A549 (cell line): ENCODE measurements around the gene NTNG1. TPM values are rescaled to one million over a fixed set of nuclear protein-coding genes. Genes with fewer than 3 reads are reported as not detected.

Experiments
- ATAC-seq, 2 experiments: fragments of 200-7000 bp in 1 of 2; fragments of >200 bp in 1 of 2; cut with Nextera tagmentation in 1 of 2; cut with Tn5 transposase in 1 of 2; 3 replicates each; pipeline versions ENCODE4 v1.8.0 to v1.9.1; 2018 to 2020; ENCODE audit warnings: mild to moderate bottlenecking in 1 of 2, moderate library complexity in 1 of 2
- CTCF ChIA-PET: fragments of 300-600 bp; sonication (Branson Sonifier 250); formaldehyde crosslinking; extraction: SDS; loops from one replicate; lab custom pipeline; 2021; ENCODE audit warnings: antibody characterized with exemption, inconsistent platforms; lab: Yijun Ruan, JAX
- POLR2A ChIA-PET: fragments of 350-600 bp; formaldehyde crosslinking; extraction: SDS; loops from one replicate; lab custom pipeline; 2021; ENCODE audit warnings: antibody characterized with exemption, inconsistent platforms; lab: Yijun Ruan, JAX
- DNase-seq, 2 experiments: peaks; one replicate each; pipeline versions ENCODE4 v3.0.0 to v3.0.0-alpha.2; 2011 to 2016; ENCODE audit warnings: low read depth in 1 of 2, low spot score in 1 of 2
- FAIRE-seq: peaks from 2 replicates; lab custom pipeline; 2011; peaks lifted over from hg19 to GRCh38; lab: Jason Lieb, UNC
- H3K27ac ChIP-seq, 2 experiments: fragments of >200 bp; sonication (Bioruptor Twin); formaldehyde crosslinking; 3 replicates each; pipeline ENCODE4 v1.5.1; 2016 to 2017
- H3K4me1 ChIP-seq: fragments of >200 bp; sonication (Bioruptor Twin); formaldehyde crosslinking; 3 replicates; pipeline ENCODE4 v1.6.1; 2016
- H3K4me2 ChIP-seq: fragments of >200 bp; sonication (Bioruptor Twin); formaldehyde crosslinking; 3 replicates; pipeline ENCODE4 v1.6.1; 2016
- H3K4me3 ChIP-seq: fragments of >200 bp; sonication (Bioruptor Twin); formaldehyde crosslinking; 3 replicates; pipeline ENCODE4 v1.5.1; 2016
- H3K9me3 ChIP-seq: fragments of >200 bp; sonication (Bioruptor Twin); formaldehyde crosslinking; 3 replicates; pipeline ENCODE4 v1.6.1; 2016
- CBX8 ChIP-seq: fragments of 200-600 bp; sonication (generic); IDR thresholded peaks from 2 replicates; pipeline ENCODE4 v1.6.1; 2016
- CEBPB ChIP-seq, 2 experiments: fragments of >200 bp in 1 of 2; sonication (Bioruptor Twin) in 1 of 2; formaldehyde crosslinking in 1 of 2; IDR thresholded peaks; 2 replicates each; pipeline ENCODE4 v1.6.1; 2012 to 2016
- CHD4 ChIP-seq: fragments of 200-600 bp; sonication (generic); IDR thresholded peaks from 2 replicates; pipeline ENCODE4 v1.6.1; 2016; ENCODE audit warnings: antibody characterized with exemption, mild to moderate bottlenecking, borderline replicate concordance
- EHF ChIP-seq: fragments of 250-450 bp; sonication (Bioruptor Pico); IDR thresholded peaks from 2 replicates; pipeline ENCODE4 v1.5.0; 2020; ENCODE audit warnings: mild to moderate bottlenecking
- FOSB ChIP-seq: fragments of 250-450 bp; sonication (Bioruptor Pico); IDR thresholded peaks from 2 replicates; pipeline ENCODE4 v1.5.0; 2020; ENCODE audit warnings: mild to moderate bottlenecking, moderate library complexity
- FOXS1 ChIP-seq: fragments of 250-450 bp; sonication (Bioruptor Pico); IDR thresholded peaks from 2 replicates; pipeline ENCODE4 v1.5.0; 2020; ENCODE audit warnings: mild to moderate bottlenecking, moderate library complexity
- HDAC2 ChIP-seq: fragments of 200-600 bp; sonication (generic); IDR thresholded peaks from 2 replicates; pipeline ENCODE4 v1.6.1; 2016
- HOXA7 ChIP-seq: fragments of 250-450 bp; sonication (Bioruptor Pico); IDR thresholded peaks from 2 replicates; pipeline ENCODE4 v1.5.0; 2020; ENCODE audit warnings: mild to moderate bottlenecking, moderate library complexity
- HOXB5 ChIP-seq: fragments of 250-450 bp; sonication (Bioruptor Pico); IDR thresholded peaks from 2 replicates; pipeline ENCODE4 v1.5.0; 2020; ENCODE audit warnings: mild to moderate bottlenecking, moderate library complexity
- JUNB ChIP-seq: fragments of >200 bp; sonication (Bioruptor Twin); formaldehyde crosslinking; IDR thresholded peaks from 2 replicates; pipeline ENCODE4 v1.6.1; 2016
- KDM1A ChIP-seq: fragments of 200-600 bp; sonication (generic); IDR thresholded peaks from 2 replicates; pipeline ENCODE4 v1.6.1; 2016; ENCODE audit warnings: low read depth, mild to moderate bottlenecking
- KDM5A ChIP-seq: fragments of 200-600 bp; sonication (generic); IDR thresholded peaks from 2 replicates; pipeline ENCODE4 v1.6.1; 2016; ENCODE audit warnings: antibody characterized with exemption, mild to moderate bottlenecking
- MYC ChIP-seq: IDR thresholded peaks from 2 replicates; pipeline ENCODE4 v1.6.1; 2012; ENCODE audit warnings: mild to moderate bottlenecking, inconsistent platforms, low read length, improper control_type of control experiment, borderline replicate concordance
- NPAS2 ChIP-seq: fragments of 250-450 bp; sonication (Bioruptor Pico); IDR thresholded peaks from 2 replicates; pipeline ENCODE4 v1.8.0; 2022; ENCODE audit warnings: mild to moderate bottlenecking, moderate library complexity, borderline replicate concordance
- POLR2A ChIP-seq: IDR thresholded peaks from 2 replicates; pipeline ENCODE4 v1.6.1; 2012; ENCODE audit warnings: mild to moderate bottlenecking, low read length
- RARB ChIP-seq: fragments of 250-450 bp; sonication (Bioruptor Pico); IDR thresholded peaks from 2 replicates; pipeline ENCODE4 v1.8.0; 2021; ENCODE audit warnings: mild to moderate bottlenecking, moderate library complexity
- RFX5 ChIP-seq: fragments of 450-650 bp; IDR thresholded peaks from 2 replicates; pipeline ENCODE4 v1.7.1; 2014; ENCODE audit warnings: antibody characterized with exemption, mild to moderate bottlenecking, moderate library complexity
- RNF2 ChIP-seq: fragments of 200-600 bp; sonication (generic); IDR thresholded peaks from 2 replicates; pipeline ENCODE4 v1.6.1; 2016; ENCODE audit warnings: low read depth, mild to moderate bottlenecking, antibody characterized with exemption, moderate library complexity, borderline replicate concordance
- TFCP2L1 ChIP-seq: fragments of 250-450 bp; sonication (Bioruptor Pico); IDR thresholded peaks from 2 replicates; pipeline ENCODE4 v1.5.0; 2021; ENCODE audit warnings: mild to moderate bottlenecking
- ZFP36 ChIP-seq: fragments of 450-650 bp; IDR thresholded peaks from 2 replicates; pipeline ENCODE4 v1.6.1; 2014; ENCODE audit warnings: borderline replicate concordance; ENCODE audit not compliant: partially characterized antibody
- ZNF302 ChIP-seq: fragments of 250-450 bp; sonication (Bioruptor Pico); IDR thresholded peaks from 2 replicates; pipeline ENCODE4 v1.9.0; 2021; ENCODE audit warnings: inconsistent platforms, mild to moderate bottlenecking, moderate library complexity
- ZSCAN20 ChIP-seq: fragments of 250-450 bp; sonication (Bioruptor Pico); IDR thresholded peaks from 2 replicates; pipeline ENCODE4 v1.8.0; 2022; ENCODE audit warnings: mild to moderate bottlenecking, moderate library complexity
- WGBS: methylation state at CpG from one replicate; pipeline ENCODE4 v1.1.6; 2017; ENCODE audit errors: missing lambda C conversion rate; 5-methylcytosine and 5-hydroxymethylcytosine counted together
- polyA plus RNA-seq, 4 experiments: library from polyadenylated mRNA; depleted of rRNA in 3 of 4; stranded (reverse); fragments of >200 nt; fragmentation: RNase III in 1 of 4; extraction: RNeasy Plus Mini Kit Qiagen cat#74134 plus additional on column Dnase treatment in 1 of 4; gene quantifications; 2 replicates in 3 of 4; 3 replicates in 1 of 4; pipeline ENCODE4 v1.2.3, GENCODE V29; 2011 to 2017
- TF ChIP-seq, protein P1 (sequence below): fragments of 250-450 bp; sonication (Bioruptor Pico); IDR thresholded peaks from 2 replicates; pipeline ENCODE4 v1.5.0; 2020; ENCODE audit warnings: low read depth, mild to moderate bottlenecking, moderate library complexity
- TF ChIP-seq, protein P2 (sequence below): IDR thresholded peaks from 2 replicates; pipeline ENCODE4 v1.6.1; 2012; ENCODE audit warnings: low read depth, borderline replicate concordance
- TF ChIP-seq, protein P3 (sequence below): fragments of >200 bp; sonication (Bioruptor Twin); formaldehyde crosslinking; IDR thresholded peaks from 3 replicates; pipeline ENCODE4 v1.6.1; 2016
- TF ChIP-seq, protein P4 (sequence below): fragments of 250-450 bp; sonication (Bioruptor Pico); IDR thresholded peaks from 2 replicates; pipeline ENCODE4 v1.5.0; 2021; ENCODE audit warnings: mild to moderate bottlenecking, moderate library complexity, borderline replicate concordance

Gene NTNG1
- polyA plus RNA-seq, 2 of the 4 experiments (the other 2 are of a cell fraction), result not detected

DNA sequence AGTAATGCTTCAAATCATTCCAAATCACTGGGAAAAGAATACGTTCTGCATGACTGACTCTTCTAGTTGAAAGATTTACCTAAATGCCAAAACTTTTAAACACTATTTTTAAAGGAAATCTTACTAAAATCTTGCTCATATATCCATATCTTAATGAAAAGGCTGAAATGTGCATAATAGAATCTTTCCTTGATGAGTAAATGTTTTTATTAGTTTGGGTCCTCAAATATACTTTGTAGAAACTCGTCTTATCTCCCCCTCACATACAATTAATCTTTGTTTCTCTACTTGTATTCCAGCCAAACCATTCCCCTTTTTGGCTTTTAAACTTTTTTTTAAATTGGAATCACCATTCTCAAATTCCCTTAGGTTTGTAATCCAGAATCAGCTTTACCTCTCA, 110.2 kb downstream of the NTNG1 start (continued):
- TF ChIP-seq NPAS2 (no peak), RFX5 (no peak), FOSB (CRISPR knock-in tag) (no peak), KDM1A (no peak), MYC (no peak), CBX8 (no peak), HDAC2 (no peak), RARB (no peak), KDM5A (no peak)
- TF ChIP-seq, protein P1, sequence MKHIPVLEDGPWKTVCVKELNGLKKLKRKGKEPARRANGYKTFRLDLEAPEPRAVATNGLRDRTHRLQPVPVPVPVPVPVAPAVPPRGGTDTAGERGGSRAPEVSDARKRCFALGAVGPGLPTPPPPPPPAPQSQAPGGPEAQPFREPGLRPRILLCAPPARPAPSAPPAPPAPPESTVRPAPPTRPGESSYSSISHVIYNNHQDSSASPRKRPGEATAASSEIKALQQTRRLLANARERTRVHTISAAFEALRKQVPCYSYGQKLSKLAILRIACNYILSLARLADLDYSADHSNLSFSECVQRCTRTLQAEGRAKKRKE, result no peak

DNA sequence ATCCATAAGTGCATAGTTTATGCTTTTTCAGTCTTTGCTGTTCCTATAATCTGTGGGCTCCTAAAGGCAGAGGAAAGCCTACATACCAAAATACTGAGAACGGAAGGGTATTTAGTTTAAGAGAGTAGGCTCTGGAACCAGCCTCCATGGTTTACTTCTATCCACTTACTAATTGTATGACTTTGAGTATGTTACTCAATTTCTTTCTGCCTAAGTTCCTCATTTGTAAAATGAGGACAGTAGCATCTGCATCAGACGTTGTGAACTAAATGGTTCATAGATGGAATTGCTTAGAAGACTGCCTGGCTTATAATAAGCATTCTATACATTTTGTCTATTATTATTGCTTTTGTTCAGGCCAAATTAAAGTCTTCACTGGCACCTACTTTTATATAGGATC, 111.0 kb downstream of the NTNG1 start:
- no peak for FAIRE-seq
- H3K4me3 ChIP-seq, result no peak overlapping the region
- no peak for DNase-seq
- H3K9me3 ChIP-seq, result no peaks in the 10 kb centered on the region
- POLR2A ChIA-PET, result no interaction called here
- H3K27ac ChIP-seq, result no peak overlapping the region
- CTCF ChIA-PET, result no interaction called here
- H3K4me2 ChIP-seq, result no peak overlapping the region
- WGBS, result 30% methylated on average over 2 of the region's 2 CpGs
- TF ChIP-seq ZNF302 (CRISPR knock-in tag) (no peak), ZFP36 (no peak), ZSCAN20 (CRISPR knock-in tag) (no peak), CHD4 (no peak), TFCP2L1 (no peak), EHF (no peak), JUNB (no peak), POLR2A (no peak), RNF2 (no peak)
- TF ChIP-seq, protein P2, sequence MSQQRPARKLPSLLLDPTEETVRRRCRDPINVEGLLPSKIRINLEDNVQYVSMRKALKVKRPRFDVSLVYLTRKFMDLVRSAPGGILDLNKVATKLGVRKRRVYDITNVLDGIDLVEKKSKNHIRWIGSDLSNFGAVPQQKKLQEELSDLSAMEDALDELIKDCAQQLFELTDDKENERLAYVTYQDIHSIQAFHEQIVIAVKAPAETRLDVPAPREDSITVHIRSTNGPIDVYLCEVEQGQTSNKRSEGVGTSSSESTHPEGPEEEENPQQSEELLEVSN, result no peak
- TF ChIP-seq, protein P3, sequence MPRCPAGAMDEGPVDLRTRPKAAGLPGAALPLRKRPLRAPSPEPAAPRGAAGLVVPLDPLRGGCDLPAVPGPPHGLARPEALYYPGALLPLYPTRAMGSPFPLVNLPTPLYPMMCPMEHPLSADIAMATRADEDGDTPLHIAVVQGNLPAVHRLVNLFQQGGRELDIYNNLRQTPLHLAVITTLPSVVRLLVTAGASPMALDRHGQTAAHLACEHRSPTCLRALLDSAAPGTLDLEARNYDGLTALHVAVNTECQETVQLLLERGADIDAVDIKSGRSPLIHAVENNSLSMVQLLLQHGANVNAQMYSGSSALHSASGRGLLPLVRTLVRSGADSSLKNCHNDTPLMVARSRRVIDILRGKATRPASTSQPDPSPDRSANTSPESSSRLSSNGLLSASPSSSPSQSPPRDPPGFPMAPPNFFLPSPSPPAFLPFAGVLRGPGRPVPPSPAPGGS, result no peak
- no peak for ATAC-seq
- H3K4me1 ChIP-seq, result no peaks in the 10 kb centered on the region

DNA sequence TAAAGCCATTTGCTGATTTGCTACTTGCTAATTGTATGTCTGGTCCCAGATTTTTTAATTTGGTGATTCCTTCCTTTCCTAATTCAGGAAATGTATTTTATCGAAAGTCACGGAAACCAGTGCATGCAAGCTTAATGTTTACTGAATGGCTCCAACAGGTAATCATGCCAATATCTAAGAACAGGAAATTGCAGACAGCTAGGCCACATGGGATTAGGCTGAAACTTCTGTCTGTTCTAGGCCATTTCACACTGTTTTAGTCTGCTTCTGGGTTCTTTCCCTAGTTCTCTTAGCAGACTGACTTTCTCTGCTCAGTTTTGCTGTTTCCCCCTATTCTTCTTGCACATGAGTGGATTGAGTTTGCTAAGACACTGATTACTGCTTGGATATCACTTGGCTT, 111.4 kb downstream of the NTNG1 start:
- FAIRE-seq (no peak), ATAC-seq (no peak), DNase-seq (no peak)
- Histone ChIP-seq H3K4me1 (no peaks in the 10 kb centered on the region), H3K4me2 (no peak overlapping the region), H3K27ac (no peak overlapping the region), H3K4me3 (no peak overlapping the region), H3K9me3 (no peaks in the 10 kb centered on the region)
- no peak for TF ChIP-seq CEBPB (IDR thresholded peaks at IDR 0.05)
- TF ChIP-seq ZNF302 (CRISPR knock-in tag), result no peak
- no peak for TF ChIP-seq HOXA7 (CRISPR knock-in tag)
- no peak for TF ChIP-seq JUNB
- no peak for TF ChIP-seq HOXB5 (CRISPR knock-in tag)
- no peak for TF ChIP-seq FOXS1 (CRISPR knock-in tag)
- TF ChIP-seq, protein P4, sequence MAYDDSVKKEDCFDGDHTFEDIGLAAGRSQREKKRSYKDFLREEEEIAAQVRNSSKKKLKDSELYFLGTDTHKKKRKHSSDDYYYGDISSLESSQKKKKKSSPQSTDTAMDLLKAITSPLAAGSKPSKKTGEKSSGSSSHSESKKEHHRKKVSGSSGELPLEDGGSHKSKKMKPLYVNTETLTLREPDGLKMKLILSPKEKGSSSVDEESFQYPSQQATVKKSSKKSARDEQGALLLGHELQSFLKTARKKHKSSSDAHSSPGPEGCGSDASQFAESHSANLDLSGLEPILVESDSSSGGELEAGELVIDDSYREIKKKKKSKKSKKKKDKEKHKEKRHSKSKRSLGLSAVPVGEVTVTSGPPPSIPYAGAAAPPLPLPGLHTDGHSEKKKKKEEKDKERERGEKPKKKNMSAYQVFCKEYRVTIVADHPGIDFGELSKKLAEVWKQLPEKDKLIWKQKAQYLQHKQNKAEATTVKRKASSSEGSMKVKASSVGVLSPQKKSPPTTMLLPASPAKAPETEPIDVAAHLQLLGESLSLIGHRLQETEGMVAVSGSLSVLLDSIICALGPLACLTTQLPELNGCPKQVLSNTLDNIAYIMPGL (CRISPR knock-in tag), result no peak
- CTCF ChIA-PET, result no interaction called here
- WGBS, result 11% methylated on average over 2 of the region's 2 CpGs
- POLR2A ChIA-PET, result no interaction called here
